SK-N-SH treated with all-trans-retinoic acid at 6 μM for 48 hours (cell line): Measurements from ENCODE around the gene GABBR2.

Source experiments
- ATAC-seq: fragments of 200-7000 bp; cut with Tn5 transposase; 3 replicates; pipeline ENCODE4 v1.9.1; 2020; ENCODE audit warnings: mild to moderate bottlenecking, moderate library complexity
- ARNTL ChIP-seq: fragments of 450-650 bp; formaldehyde crosslinking; IDR thresholded peaks from 2 replicates; pipeline ENCODE4 v1.5.0; 2020; ENCODE audit warnings: low read depth, mild to moderate bottlenecking, moderate library complexity, borderline replicate concordance
- CREB5 ChIP-seq: fragments of 250-450 bp; sonication (Bioruptor Pico); IDR thresholded peaks from 2 replicates; pipeline ENCODE4 v1.5.1; 2020; ENCODE audit warnings: low read depth, mild to moderate bottlenecking, moderate library complexity
- CSDC2 ChIP-seq: fragments of 250-450 bp; sonication (Bioruptor Pico); IDR thresholded peaks from 2 replicates; pipeline ENCODE4 v1.5.0; 2020; ENCODE audit warnings: mild to moderate bottlenecking, moderate library complexity
- ESRRG ChIP-seq: fragments of 250-450 bp; sonication (Bioruptor Pico); IDR thresholded peaks from 2 replicates; pipeline ENCODE4 v1.6.1; 2021; ENCODE audit warnings: mild to moderate bottlenecking
- GLIS3 ChIP-seq: fragments of 250-450 bp; sonication (Bioruptor Pico); IDR thresholded peaks from 2 replicates; pipeline ENCODE4 v1.5.0; 2020; ENCODE audit warnings: mild to moderate bottlenecking, moderate library complexity
- ISL1 ChIP-seq: fragments of 250-450 bp; sonication (Bioruptor Pico); IDR thresholded peaks from 2 replicates; pipeline ENCODE4 v2.1.2; 2022; ENCODE audit warnings: mild to moderate bottlenecking, moderate library complexity
- OSR1 ChIP-seq: fragments of 250-450 bp; sonication (Bioruptor Pico); IDR thresholded peaks from 2 replicates; pipeline ENCODE4 v1.8.0; 2022; ENCODE audit warnings: moderate library complexity, mild to moderate bottlenecking, inconsistent platforms
- POU6F1 ChIP-seq: fragments of 250-450 bp; sonication (Bioruptor Pico); IDR thresholded peaks from 2 replicates; pipeline ENCODE4 v1.8.0; 2021; ENCODE audit warnings: low read depth, mild to moderate bottlenecking, moderate library complexity, borderline replicate concordance
- PPARA ChIP-seq: fragments of 250-450 bp; sonication (Bioruptor Pico); IDR thresholded peaks from 2 replicates; pipeline ENCODE4 v1.5.0; 2020; ENCODE audit warnings: mild to moderate bottlenecking, borderline replicate concordance
- RARB ChIP-seq: fragments of 250-450 bp; sonication (Bioruptor Pico); IDR thresholded peaks from 2 replicates; pipeline ENCODE4 v1.8.0; 2021; ENCODE audit warnings: mild to moderate bottlenecking, moderate library complexity
- SNAI2 ChIP-seq: fragments of 250-450 bp; sonication (Bioruptor Pico); IDR thresholded peaks from 2 replicates; pipeline ENCODE4 v1.5.0; 2020; ENCODE audit warnings: mild to moderate bottlenecking, moderate library complexity
- TCF4 ChIP-seq: fragments of 250-450 bp; sonication (Bioruptor Pico); IDR thresholded peaks from 2 replicates; pipeline ENCODE4 v1.8.0; 2021; ENCODE audit warnings: mild to moderate bottlenecking, moderate library complexity, borderline replicate concordance
- TOX ChIP-seq: fragments of 250-450 bp; sonication (Bioruptor Pico); IDR thresholded peaks from 2 replicates; pipeline ENCODE4 v1.8.0; 2021; ENCODE audit warnings: mild to moderate bottlenecking, moderate library complexity, borderline replicate concordance
- ZFP3 ChIP-seq: fragments of 250-450 bp; sonication (Bioruptor Pico); IDR thresholded peaks from 2 replicates; pipeline ENCODE4 v1.5.0; 2020; ENCODE audit warnings: mild to moderate bottlenecking, moderate library complexity
- ZFP30 ChIP-seq: fragments of 450-650 bp; formaldehyde crosslinking; IDR thresholded peaks from 2 replicates; pipeline ENCODE4 v1.5.0; 2022; ENCODE audit warnings: mild to moderate bottlenecking, moderate library complexity
- ZNF565 ChIP-seq: fragments of 450-650 bp; formaldehyde crosslinking; conservative IDR thresholded peaks from 2 replicates; pipeline ENCODE4 v1.5.0; 2020; ENCODE audit warnings: low read depth, mild to moderate bottlenecking, moderate library complexity
- ZNF70 ChIP-seq: fragments of 450-650 bp; formaldehyde crosslinking; IDR thresholded peaks from 2 replicates; pipeline ENCODE4 v1.5.0; 2020; ENCODE audit warnings: mild to moderate bottlenecking, moderate library complexity
- ZNF8 ChIP-seq: fragments of 450-650 bp; formaldehyde crosslinking; IDR thresholded peaks from 2 replicates; pipeline ENCODE4 v1.5.0; 2020; ENCODE audit warnings: mild to moderate bottlenecking, moderate library complexity
- TF ChIP-seq, protein P1 (sequence below): fragments of 250-450 bp; sonication (Bioruptor Pico); IDR thresholded peaks from 2 replicates; pipeline ENCODE4 v1.8.0; 2020; ENCODE audit warnings: mild to moderate bottlenecking, moderate library complexity, borderline replicate concordance
- TF ChIP-seq, protein P2 (sequence below): fragments of 250-450 bp; sonication (Bioruptor Pico); IDR thresholded peaks from 2 replicates; pipeline ENCODE4 v1.5.1; 2021; ENCODE audit warnings: mild to moderate bottlenecking, moderate library complexity
- TF ChIP-seq, protein P3 (sequence below): fragments of 250-450 bp; sonication (Bioruptor Pico); IDR thresholded peaks from 2 replicates; pipeline ENCODE4 v1.5.0; 2020; ENCODE audit warnings: mild to moderate bottlenecking, moderate library complexity

The GABBR2 gene

GRCh38 chr9:98610211-98610610, 98.5 kb downstream of the GABBR2 start:
- TF ChIP-seq ZFP3 (CRISPR knock-in tag) (no peak), TCF4 (no peak), ZNF70 (CRISPR knock-in tag) (no peak), ARNTL (no peak), CREB5 (CRISPR knock-in tag) (no peak), GLIS3 (CRISPR knock-in tag) (no peak), PPARA (CRISPR knock-in tag) (no peak), OSR1 (CRISPR knock-in tag) (no peak), TOX (CRISPR knock-in tag) (no peak), ESRRG (no peak)
- no peak for ATAC-seq

GRCh38 chr9:98609646-98610045, 99.1 kb downstream of the GABBR2 start:
- TF ChIP-seq, protein P1, sequence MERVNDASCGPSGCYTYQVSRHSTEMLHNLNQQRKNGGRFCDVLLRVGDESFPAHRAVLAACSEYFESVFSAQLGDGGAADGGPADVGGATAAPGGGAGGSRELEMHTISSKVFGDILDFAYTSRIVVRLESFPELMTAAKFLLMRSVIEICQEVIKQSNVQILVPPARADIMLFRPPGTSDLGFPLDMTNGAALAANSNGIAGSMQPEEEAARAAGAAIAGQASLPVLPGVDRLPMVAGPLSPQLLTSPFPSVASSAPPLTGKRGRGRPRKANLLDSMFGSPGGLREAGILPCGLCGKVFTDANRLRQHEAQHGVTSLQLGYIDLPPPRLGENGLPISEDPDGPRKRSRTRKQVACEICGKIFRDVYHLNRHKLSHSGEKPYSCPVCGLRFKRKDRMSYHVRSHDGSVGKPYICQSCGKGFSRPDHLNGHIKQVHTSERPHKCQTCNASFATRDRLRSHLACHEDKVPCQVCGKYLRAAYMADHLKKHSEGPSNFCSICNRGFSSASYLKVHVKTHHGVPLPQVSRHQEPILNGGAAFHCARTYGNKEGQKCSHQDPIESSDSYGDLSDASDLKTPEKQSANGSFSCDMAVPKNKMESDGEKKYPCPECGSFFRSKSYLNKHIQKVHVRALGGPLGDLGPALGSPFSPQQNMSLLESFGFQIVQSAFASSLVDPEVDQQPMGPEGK (CRISPR knock-in tag) = no peak
- TF ChIP-seq GLIS3 (CRISPR knock-in tag) = no peak
- no peak for TF ChIP-seq CSDC2
- TF ChIP-seq, protein P2, sequence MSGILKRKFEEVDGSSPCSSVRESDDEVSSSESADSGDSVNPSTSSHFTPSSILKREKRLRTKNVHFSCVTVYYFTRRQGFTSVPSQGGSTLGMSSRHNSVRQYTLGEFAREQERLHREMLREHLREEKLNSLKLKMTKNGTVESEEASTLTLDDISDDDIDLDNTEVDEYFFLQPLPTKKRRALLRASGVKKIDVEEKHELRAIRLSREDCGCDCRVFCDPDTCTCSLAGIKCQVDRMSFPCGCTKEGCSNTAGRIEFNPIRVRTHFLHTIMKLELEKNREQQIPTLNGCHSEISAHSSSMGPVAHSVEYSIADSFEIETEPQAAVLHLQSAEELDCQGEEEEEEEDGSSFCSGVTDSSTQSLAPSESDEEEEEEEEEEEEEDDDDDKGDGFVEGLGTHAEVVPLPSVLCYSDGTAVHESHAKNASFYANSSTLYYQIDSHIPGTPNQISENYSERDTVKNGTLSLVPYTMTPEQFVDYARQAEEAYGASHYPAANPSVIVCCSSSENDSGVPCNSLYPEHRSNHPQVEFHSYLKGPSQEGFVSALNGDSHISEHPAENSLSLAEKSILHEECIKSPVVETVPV = no peak
- TF ChIP-seq SNAI2 (CRISPR knock-in tag) = no peak
- no peak for TF ChIP-seq ZNF8 (CRISPR knock-in tag)
- no peak for TF ChIP-seq TCF4
- no peak for TF ChIP-seq OSR1 (CRISPR knock-in tag)
- no peak for TF ChIP-seq ZNF565 (CRISPR knock-in tag)
- no peak for TF ChIP-seq CREB5 (CRISPR knock-in tag)
- TF ChIP-seq ARNTL = no peak
- TF ChIP-seq, protein P3, sequence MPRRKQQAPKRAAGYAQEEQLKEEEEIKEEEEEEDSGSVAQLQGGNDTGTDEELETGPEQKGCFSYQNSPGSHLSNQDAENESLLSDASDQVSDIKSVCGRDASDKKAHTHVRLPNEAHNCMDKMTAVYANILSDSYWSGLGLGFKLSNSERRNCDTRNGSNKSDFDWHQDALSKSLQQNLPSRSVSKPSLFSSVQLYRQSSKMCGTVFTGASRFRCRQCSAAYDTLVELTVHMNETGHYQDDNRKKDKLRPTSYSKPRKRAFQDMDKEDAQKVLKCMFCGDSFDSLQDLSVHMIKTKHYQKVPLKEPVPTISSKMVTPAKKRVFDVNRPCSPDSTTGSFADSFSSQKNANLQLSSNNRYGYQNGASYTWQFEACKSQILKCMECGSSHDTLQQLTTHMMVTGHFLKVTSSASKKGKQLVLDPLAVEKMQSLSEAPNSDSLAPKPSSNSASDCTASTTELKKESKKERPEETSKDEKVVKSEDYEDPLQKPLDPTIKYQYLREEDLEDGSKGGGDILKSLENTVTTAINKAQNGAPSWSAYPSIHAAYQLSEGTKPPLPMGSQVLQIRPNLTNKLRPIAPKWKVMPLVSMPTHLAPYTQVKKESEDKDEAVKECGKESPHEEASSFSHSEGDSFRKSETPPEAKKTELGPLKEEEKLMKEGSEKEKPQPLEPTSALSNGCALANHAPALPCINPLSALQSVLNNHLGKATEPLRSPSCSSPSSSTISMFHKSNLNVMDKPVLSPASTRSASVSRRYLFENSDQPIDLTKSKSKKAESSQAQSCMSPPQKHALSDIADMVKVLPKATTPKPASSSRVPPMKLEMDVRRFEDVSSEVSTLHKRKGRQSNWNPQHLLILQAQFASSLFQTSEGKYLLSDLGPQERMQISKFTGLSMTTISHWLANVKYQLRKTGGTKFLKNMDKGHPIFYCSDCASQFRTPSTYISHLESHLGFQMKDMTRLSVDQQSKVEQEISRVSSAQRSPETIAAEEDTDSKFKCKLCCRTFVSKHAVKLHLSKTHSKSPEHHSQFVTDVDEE (CRISPR knock-in tag) = no peak
- ATAC-seq = no peak

- no peak for TF ChIP-seq RARB
- no peak for TF ChIP-seq ZNF8 (CRISPR knock-in tag)
- no peak for TF ChIP-seq TCF4
- no peak for TF ChIP-seq POU6F1
- TF ChIP-seq ARNTL = no peak
- no peak for TF ChIP-seq ZFP30
- no peak for TF ChIP-seq ZNF565 (CRISPR knock-in tag)
- no peak for TF ChIP-seq ESRRG
- TF ChIP-seq, protein P2 = no peak
- TF ChIP-seq ISL1 (CRISPR knock-in tag) = no peak
- TF ChIP-seq ZNF70 (CRISPR knock-in tag) = no peak
- no peak for TF ChIP-seq ZFP3 (CRISPR knock-in tag)
- ATAC-seq = no peak
Measured at GRCh38 chr9:98607787-98608186, 100.9 kb downstream of the GABBR2 start.
